ENCODE results near the gene PRSS16. TPM values are rescaled to one million over a fixed set of nuclear protein-coding genes. Genes with fewer than 3 reads are reported as not detected.

Gene PRSS16
- total RNA-seq, 1 donor from 2014 or later, result not detected

GRCh38 chr6:27273783-27274182 is 26.3 kb downstream of the PRSS16 start:
- peaks cover 0 to 6% of the 10 kb centered on the region in 2 donors for H3K9me3 ChIP-seq
- no peaks in the 10 kb centered on the region for H3K4me1 ChIP-seq
- DNase-seq (ENCODE audit: low spot score in 2 of 2), result no peak
- no peaks in the 10 kb centered on the region for H3K36me3 ChIP-seq
- TF ChIP-seq CTCF (IDR thresholded peaks at IDR 0.05), result no peak
- no peak overlapping the region for H3K4me3 ChIP-seq
- no peak overlapping the region for H3K27ac ChIP-seq
- no peaks in the 10 kb centered on the region for H3K27me3 ChIP-seq
- intact Hi-C loops (cut with DNase I), result no loop called here

GRCh38 chr6:27275025-27275956 is 27.8 kb downstream of the PRSS16 start:
- Histone ChIP-seq H3K27ac (no peak overlapping the region), H3K27me3 (no peaks in the 10 kb centered on the region), H3K9me3 (peaks cover 0 to 6% of the 10 kb centered on the region in 2 donors), H3K36me3 (no peaks in the 10 kb centered on the region), H3K4me1 (no peaks in the 10 kb centered on the region), H3K4me3 (no peak overlapping the region)
- TF ChIP-seq CTCF (IDR thresholded peaks at IDR 0.05), result no peak
- intact Hi-C loops (cut with DNase I), result no loop called here
- DNase-seq (ENCODE audit: low spot score in 2 of 2), result no peak

DNA sequence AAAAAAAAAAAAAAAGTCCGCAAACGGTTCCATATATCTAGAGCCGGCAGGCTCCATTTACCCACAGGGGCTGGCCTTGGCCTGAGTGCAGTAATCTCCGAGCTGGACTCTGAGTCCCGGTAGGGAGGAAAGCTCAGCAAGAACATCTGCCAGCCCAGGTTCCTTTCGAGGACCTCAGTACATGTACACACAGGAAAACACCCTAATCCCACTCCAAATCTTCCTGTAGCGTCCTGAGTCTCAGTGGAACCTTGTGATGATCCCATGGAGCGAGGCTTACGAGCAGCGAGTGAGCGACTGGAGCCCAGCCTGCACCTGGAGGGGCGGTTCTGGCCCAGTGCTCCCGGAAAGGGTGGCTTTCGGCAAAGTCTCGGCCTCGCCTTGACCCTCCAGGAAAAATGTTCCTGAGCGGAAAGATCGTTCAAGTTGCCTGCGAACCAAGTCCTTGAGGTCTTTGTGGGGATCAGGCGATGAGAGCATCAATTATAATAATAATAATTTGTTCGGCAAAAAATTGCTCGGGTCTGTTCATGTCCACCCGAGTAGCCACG is 32.1 kb downstream of the PRSS16 start:
- H3K4me1 ChIP-seq, result no peaks in the 10 kb centered on the region
- H3K9me3 ChIP-seq, result peaks cover 0 to 10% of the 10 kb centered on the region in 2 donors
- no peaks in the 10 kb centered on the region for H3K36me3 ChIP-seq
- intact Hi-C loops (cut with DNase I), result no loop called here
- no peak for DNase-seq (ENCODE audit: low spot score in 2 of 2)
- H3K27me3 ChIP-seq, result peaks cover 3% of the 10 kb centered on the region
- no peak overlapping the region for H3K27ac ChIP-seq
- no peak overlapping the region for H3K4me3 ChIP-seq
- no peak for TF ChIP-seq CTCF (IDR thresholded peaks at IDR 0.05)

DNA sequence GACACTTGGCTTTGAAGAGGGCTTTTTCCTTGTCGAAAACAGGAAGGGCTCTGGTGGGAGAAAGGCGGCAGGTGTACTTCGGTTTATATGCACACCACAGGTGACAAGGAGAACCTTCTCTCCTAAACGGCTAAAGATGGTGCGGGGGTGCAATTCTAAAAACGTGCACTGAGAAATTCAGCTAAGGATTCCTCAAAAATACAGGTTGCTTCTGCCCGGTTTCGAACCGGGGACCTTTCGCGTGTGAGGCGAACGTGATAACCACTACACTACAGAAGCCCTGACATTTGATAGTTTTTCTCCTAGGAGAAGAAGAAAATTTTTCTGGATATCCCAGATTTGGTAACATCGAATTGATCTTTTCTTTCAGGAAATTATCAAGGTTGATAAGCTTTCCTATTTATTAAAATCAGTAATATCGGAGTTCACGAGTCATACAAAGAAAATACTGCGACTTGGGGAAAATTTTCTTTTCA is 32.6 kb downstream of the PRSS16 start:
- no peaks in the 10 kb centered on the region for H3K4me1 ChIP-seq
- peaks cover 3% of the 10 kb centered on the region for H3K27me3 ChIP-seq
- no peak for DNase-seq (ENCODE audit: low spot score in 2 of 2)
- TF ChIP-seq CTCF (IDR thresholded peaks at IDR 0.05), result no peak
- no peak overlapping the region for H3K27ac ChIP-seq
- peaks cover 0 to 10% of the 10 kb centered on the region in 2 donors for H3K9me3 ChIP-seq
- H3K4me3 ChIP-seq, result no peak overlapping the region
- intact Hi-C loops (cut with DNase I), result no loop called here
- no peaks in the 10 kb centered on the region for H3K36me3 ChIP-seq

DNA sequence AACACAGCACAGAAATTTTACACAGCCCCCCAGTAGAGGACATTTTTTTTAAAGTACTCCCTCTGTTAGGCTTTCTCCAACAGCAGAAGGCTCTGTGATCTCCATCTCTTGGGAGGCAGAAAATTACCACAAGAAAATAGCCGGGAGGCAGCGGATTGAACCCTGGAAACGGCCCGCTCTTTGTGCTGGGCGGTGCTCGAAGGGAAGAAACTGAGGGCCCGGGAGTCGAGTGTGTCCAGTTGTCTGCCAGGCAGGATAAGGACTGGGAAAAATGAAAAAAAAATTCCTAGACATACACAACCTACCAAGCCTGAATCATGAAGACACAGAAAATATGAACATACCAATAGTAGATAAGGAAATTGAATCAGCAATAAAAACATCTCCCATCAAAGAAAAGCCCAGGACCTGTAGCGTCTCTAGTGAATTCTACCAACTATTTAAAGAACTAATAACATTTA is 33.1 kb downstream of the PRSS16 start:
- H3K27ac ChIP-seq, result no peak overlapping the region
- DNase-seq (ENCODE audit: low spot score in 2 of 2), result no peak
- no peaks in the 10 kb centered on the region for H3K4me1 ChIP-seq
- TF ChIP-seq CTCF (IDR thresholded peaks at IDR 0.05), result no peak
- H3K4me3 ChIP-seq, result no peak overlapping the region
- intact Hi-C loops (cut with DNase I), result no loop called here
- H3K9me3 ChIP-seq, result peaks cover 0 to 10% of the 10 kb centered on the region in 2 donors
- no peaks in the 10 kb centered on the region for H3K36me3 ChIP-seq
- peaks cover 3% of the 10 kb centered on the region for H3K27me3 ChIP-seq

Data from ascending aorta (tissue), 2 donors.